Pancreas (tissue), 10 donors: ENCODE results near the gene PIAS4. TPM values are rescaled to one million over a fixed set of nuclear protein-coding genes. Genes with fewer than 3 reads are reported as not detected.

Experiments used
- ATAC-seq, 4 donors: fragments of 200-7000 bp; cut with Tn5 transposase; one replicate each; pipeline versions ENCODE4 v1.8.0 to v1.9.1; 2020; ENCODE audit warnings: mild to moderate bottlenecking in 4 of 4, moderate library complexity in 4 of 4
- DNase-seq, 6 donors: peaks; one replicate each; pipeline ENCODE4 v3.0.0-alpha.2; 2020
- FAIRE-seq: peaks from 2 replicates; lab custom pipeline; 2012; peaks lifted over from hg19 to GRCh38; lab: Jason Lieb, UNC
- H3K27ac ChIP-seq, 4 donors: fragments of 200-600 bp; sonication (generic); 1 replicate in 3 of 4; 2 replicates in 1 of 4; pipeline versions ENCODE4 v1.5.0 to v1.8.0; 2020
- H3K27me3 ChIP-seq, 4 donors: fragments of 200-600 bp; one replicate each; pipeline ENCODE4 v1.8.0; 2021
- H3K36me3 ChIP-seq, 3 donors: fragments of 200-600 bp; sonication (generic) in 1 of 3; one replicate each; pipeline versions ENCODE4 v1.5.0 to v1.8.0; 2020 to 2021
- H3K4me1 ChIP-seq, 3 donors: fragments of 200-600 bp; one replicate each; pipeline ENCODE4 v1.8.0; 2021
- H3K4me3 ChIP-seq, 4 donors: fragments of 200-600 bp; sonication (generic) in 2 of 4; one replicate each; pipeline versions ENCODE4 v1.5.0 to v1.8.0; 2020 to 2021
- H3K9me3 ChIP-seq, 4 donors: fragments of 200-600 bp; one replicate each; pipeline ENCODE4 v1.8.0; 2021
- CTCF ChIP-seq, 4 donors: fragments of 200-600 bp; sonication (generic) in 3 of 4; IDR thresholded peaks; one replicate each; pipeline versions ENCODE4 v1.5.0 to v1.8.0; 2021; ENCODE audit warnings: antibody characterized with exemption in 4 of 4
- WGBS, 2 donors: extraction: QIAGEN DNeasy Blood & Tissue Kit; methylation state at CpG; one replicate each; pipeline ENCODE4 v1.1.7; 2013; 5-methylcytosine and 5-hydroxymethylcytosine counted together
- intact Hi-C, 3 donors: fragments of 100-400 bp; cut with DNase I; formaldehyde crosslinking; loops; one replicate each; pipeline versions ENCODE4 v1.11.1 to v1.14.2; 2022
- polyA plus RNA-seq, 2 donors: library from polyadenylated mRNA; stranded (reverse); fragments of 200-250 nt; gene quantifications; one replicate each; pipeline ENCODE4 v1.2.3, GENCODE V29; 2013
- total RNA-seq, 6 donors: library from RNA; stranded (reverse); fragmentation: NEBNext Ultra II Directional in 4 of 6; extraction: Animal tissue kit (Norgen Biotek cat#: 25700) in 4 of 6; gene quantifications; one replicate each; pipeline versions ENCODE4 v1.2.1 to v1.2.4, GENCODE V29; 2021 to 2023
- donor health status: healthy with polysubstance abuse.
- donor health status: DM: no; HTN: no; CAD: no; lungs with moderate emphysema.
- donor health status: DM: no; HTN: no; CAD: no.
- donor health status: control.
- donor health status: control.
- donor health status: Bipolar disorder and iron deficiency.
- donor health status: DM: yes; HTN: yes; CAD: no.
- donor health status: DM: no; HTN: no; CAD: no.
- donor health status: DM: no; HTN: no; CAD: no.
- donor health status: DM: yes; HTN: yes; CAD: no.

PIAS4 gene
- total and polyA plus RNA-seq, 8 donors: 12.8 to 25.3 (median 15.4) TPM

DNA sequence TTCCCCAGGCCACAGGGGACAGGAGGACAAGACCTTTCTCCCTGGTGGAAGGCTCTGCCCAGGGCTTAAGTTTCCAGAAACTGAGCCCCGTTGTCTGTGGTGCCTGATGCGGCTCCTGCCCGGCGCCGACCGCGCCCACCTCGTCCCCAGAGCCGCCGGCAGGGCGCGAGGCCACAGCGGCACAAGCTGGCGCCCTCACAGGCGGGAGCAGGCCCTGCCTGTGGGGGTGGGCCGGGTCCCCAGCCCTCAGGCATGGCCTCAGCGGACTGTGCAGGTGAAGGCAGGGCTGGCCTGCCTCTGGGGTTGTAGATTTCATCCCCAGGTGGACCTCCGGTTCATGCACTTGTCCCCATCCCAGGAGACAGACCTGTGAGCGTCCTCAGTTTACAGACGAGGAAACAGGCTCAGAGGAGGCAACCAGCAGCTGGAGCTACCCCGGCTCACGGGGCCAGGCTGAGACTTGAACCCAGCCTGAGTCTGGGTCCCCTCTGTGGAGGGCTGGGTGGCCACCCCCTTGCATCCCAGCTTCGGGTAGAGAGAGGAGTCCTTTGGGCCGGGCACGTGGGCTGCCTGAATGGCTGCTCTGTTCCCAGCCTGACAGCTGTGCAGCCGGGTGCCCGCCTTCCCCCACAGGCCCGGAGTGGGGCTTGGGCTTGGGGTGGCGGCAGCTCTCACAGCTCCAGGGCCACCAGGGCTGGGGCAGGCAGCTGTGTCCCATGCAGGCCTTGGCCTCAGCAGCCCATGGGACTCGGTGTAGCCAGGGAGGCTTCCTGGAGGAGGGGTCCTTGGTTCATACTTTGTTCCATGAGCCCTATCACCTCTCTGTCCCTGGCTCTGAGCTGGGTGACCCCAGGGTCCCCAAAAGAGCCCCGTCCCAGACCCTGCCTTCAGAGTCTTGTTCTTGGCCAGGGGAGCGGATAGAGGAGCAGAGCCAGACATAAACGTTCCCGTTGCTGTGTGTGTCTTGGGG, 26.8 kb downstream of the PIAS4 start:
- Histone ChIP-seq H3K4me1 (no peaks in the 10 kb centered on the region), H3K4me3 (no peak overlapping the region), H3K36me3 (peaks cover 0 to 28% (median 0%) of the 10 kb centered on the region in 3 donors), H3K9me3 (no peaks in the 10 kb centered on the region), H3K27ac (no peak overlapping the region), H3K27me3 (no peaks in the 10 kb centered on the region)
- DNase-seq: peak in 1 of 6 donors; percentile 62
- ATAC-seq: peak in 1 of 4 donors; percentile 6
- no peak for FAIRE-seq
- intact Hi-C loops: no loop called here
- 87 to 92% methylated on average over 33 to 34 of the region's 34 CpGs for WGBS, 2 donors
- TF ChIP-seq CTCF (IDR thresholded peaks at IDR 0.05): no peak

DNA sequence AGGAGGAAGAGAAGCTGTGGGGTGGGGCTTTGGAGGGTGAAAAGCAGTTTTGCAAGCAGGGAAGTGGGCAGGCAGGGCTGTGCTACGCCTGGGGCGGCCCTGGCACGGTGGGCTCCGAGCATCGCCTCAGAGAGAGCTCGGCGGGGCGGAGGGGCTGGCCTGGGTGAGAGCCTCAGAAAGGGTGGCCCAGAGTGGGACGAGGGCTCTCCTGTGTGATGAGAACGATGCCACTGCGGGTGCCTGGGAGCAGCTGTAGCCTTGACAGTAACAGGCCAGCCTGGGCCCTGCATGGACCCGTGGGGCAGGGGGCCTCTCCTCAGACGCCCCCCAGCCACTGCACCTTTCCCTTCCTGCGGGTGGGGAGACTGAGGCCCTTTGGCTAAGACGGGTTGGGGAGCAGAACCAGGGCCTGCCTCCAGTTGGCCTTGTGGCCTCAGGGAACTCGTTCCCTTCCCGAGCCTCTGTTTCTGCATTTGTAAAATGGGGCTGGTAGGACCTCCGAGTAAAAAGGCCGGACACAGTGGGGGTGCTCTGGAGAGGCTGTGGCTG, 27.6 kb downstream of the PIAS4 start:
- DNase-seq (peak in 1 of 6 donors; percentile 66), FAIRE-seq (no peak), ATAC-seq (no peak)
- TF ChIP-seq CTCF (IDR thresholded peaks at IDR 0.05): no peak
- Histone ChIP-seq H3K27me3 (no peaks in the 10 kb centered on the region), H3K9me3 (no peaks in the 10 kb centered on the region), H3K4me1 (no peaks in the 10 kb centered on the region), H3K36me3 (peaks cover 0 to 26% (median 0%) of the 10 kb centered on the region in 3 donors), H3K4me3 (no peak overlapping the region), H3K27ac (no peak overlapping the region)
- 89 to 93% methylated on average over 19 of the region's 19 CpGs for WGBS, 2 donors
- intact Hi-C loops: no loop called here

- H3K9me3 ChIP-seq: no peaks in the 10 kb centered on the region
- DNase-seq (no peak), ATAC-seq (peak in 3 of 4 donors; percentile 5 to 17 (median 6)), FAIRE-seq (no peak)
- no peak for TF ChIP-seq CTCF (IDR thresholded peaks at IDR 0.05)
- no peaks in the 10 kb centered on the region for H3K4me1 ChIP-seq
- no peak overlapping the region for H3K27ac ChIP-seq
- intact Hi-C loops: no loop called here
- no peaks in the 10 kb centered on the region for H3K27me3 ChIP-seq
- H3K36me3 ChIP-seq: peaks cover 0 to 26% (median 0%) of the 10 kb centered on the region in 3 donors
- 85 to 87% methylated on average over 10 of the region's 10 CpGs for WGBS, 2 donors
- H3K4me3 ChIP-seq: no peak overlapping the region
These were observed 28.0 kb downstream of the PIAS4 start for GRCh38 chr19:4035582-4035981.

GRCh38 chr19:4036576-4037300, 29.2 kb downstream of the PIAS4 start:
- H3K27ac ChIP-seq: no peak overlapping the region
- H3K36me3 ChIP-seq: peaks cover 0 to 26% (median 0%) of the 10 kb centered on the region in 3 donors
- peak in 2 of 6 donors; percentile 30 to 61 for DNase-seq
- no peak for FAIRE-seq
- TF ChIP-seq CTCF (IDR thresholded peaks at IDR 0.05): no peak
- H3K27me3 ChIP-seq: no peaks in the 10 kb centered on the region
- ATAC-seq: no peak
- 91 to 95% methylated on average over 25 of the region's 25 CpGs for WGBS, 2 donors
- intact Hi-C loops: no loop called here
- H3K9me3 ChIP-seq: no peaks in the 10 kb centered on the region
- no peak overlapping the region for H3K4me3 ChIP-seq
- H3K4me1 ChIP-seq: no peaks in the 10 kb centered on the region
